HUES6 (cell line): ENCODE results near the gene CRELD2.

ENCODE experiments used
- H3K27ac ChIP-seq: 2 replicates; pipeline ENCODE4 v1.7.0; 2013; ENCODE audit warnings: low read depth, mild to moderate bottlenecking, low read length, inconsistent platforms
- H3K27me3 ChIP-seq: 2 replicates; pipeline ENCODE4 v1.6.1; 2013; ENCODE audit warnings: low read length; ENCODE audit not compliant: control insufficient read depth, insufficient read depth
- H3K36me3 ChIP-seq: 2 replicates; pipeline ENCODE4 v1.6.1; 2013; ENCODE audit warnings: low read length; ENCODE audit not compliant: control insufficient read depth, insufficient read depth
- H3K4me1 ChIP-seq: 2 replicates; pipeline ENCODE4 v1.6.1; 2013; ENCODE audit warnings: low read length; ENCODE audit not compliant: control insufficient read depth, insufficient read depth
- H3K4me3 ChIP-seq: 2 replicates; pipeline ENCODE4 v1.5.1; 2013; ENCODE audit warnings: low read depth, low read length
- H3K9ac ChIP-seq: one replicate; pipeline ENCODE4 v1.6.1; 2013; ENCODE audit warnings: mild to moderate bottlenecking, low read length
- H3K9me3 ChIP-seq: 2 replicates; pipeline ENCODE4 v1.6.1; 2013; ENCODE audit warnings: low read depth, low read length; ENCODE audit not compliant: control insufficient read depth, insufficient read depth

Gene CRELD2

GRCh38 chr22:49904040-49904369 lies 14.4 kb upstream of the CRELD2 start:
- Histone ChIP-seq H3K4me1 (no peaks in the 10 kb centered on the region), H3K27ac (no peak overlapping the region), H3K27me3 (no peaks in the 10 kb centered on the region), H3K9me3 (peaks cover 10% of the 10 kb centered on the region; the same call in 1 of the 2 replicates), H3K9ac (no peak overlapping the region), H3K36me3 (peaks cover 49% of the 10 kb centered on the region), H3K4me3 (no peak overlapping the region)

DNA sequence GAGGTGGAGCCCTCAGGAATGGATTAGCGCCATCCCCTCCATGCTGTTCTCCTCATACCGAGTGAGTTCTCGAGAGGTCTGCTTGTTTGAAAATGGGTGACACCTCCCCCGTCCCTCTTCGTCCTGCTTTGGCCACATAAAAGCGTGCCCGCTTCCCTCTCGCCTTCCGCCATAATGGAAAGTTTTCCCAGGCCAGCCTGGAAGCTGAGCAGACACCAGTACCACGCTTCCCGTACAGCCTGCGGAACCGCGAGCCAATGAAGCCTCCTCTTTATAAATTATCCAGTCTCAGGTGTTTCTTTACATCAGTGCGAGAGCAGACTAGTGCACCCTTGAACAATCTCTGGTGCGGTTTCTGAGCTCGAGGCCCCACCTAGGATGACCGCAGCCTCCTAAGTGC lies 13.0 kb upstream of the CRELD2 start:
- no peaks in the 10 kb centered on the region for H3K27me3 ChIP-seq
- H3K27ac ChIP-seq, result no peak overlapping the region
- H3K9me3 ChIP-seq, result peaks cover 10% of the 10 kb centered on the region; the same call in 1 of the 2 replicates
- no peak overlapping the region for H3K9ac ChIP-seq
- peaks cover 55% of the 10 kb centered on the region for H3K36me3 ChIP-seq
- H3K4me1 ChIP-seq, result no peaks in the 10 kb centered on the region
- H3K4me3 ChIP-seq, result no peak overlapping the region

DNA sequence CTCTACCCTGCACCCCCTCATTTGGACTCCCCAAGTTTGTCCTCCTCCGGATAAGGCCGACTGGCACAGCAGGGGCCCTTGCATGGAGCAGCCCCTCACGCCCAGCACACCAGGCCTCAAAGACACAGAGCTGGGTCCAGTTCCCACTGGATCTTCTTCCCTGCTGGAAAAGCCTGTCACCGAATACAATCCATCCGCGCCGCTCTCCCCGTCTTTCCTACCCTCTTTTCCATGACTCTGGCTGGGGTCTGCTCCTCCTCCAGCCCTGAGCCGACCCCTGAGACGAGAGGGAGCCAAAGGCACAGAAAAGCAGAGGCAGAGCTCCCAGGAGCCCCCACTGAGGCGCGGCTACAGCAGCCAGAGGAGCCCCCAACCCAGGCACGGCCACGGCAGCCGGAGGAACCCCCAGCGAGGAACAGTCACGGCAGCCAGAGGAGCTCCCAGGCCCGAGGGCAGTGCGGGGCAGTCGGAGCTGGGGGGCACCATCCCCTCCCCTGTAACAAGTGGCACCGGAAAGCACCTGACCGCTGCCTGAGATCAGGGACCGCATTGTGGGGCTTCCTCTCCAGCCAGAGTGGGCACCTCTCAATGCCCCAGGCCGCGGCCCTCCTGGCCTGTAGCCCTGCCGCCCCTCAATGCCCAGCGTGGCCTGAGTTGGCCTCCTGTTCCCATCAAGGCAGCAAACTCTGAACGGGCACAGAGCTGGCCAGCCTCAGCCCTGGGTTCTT lies 12.2 kb upstream of the CRELD2 start:
- H3K36me3 ChIP-seq, result peaks cover 53% of the 10 kb centered on the region
- H3K27ac ChIP-seq, result no peak overlapping the region
- H3K9ac ChIP-seq, result no peak overlapping the region
- no peak overlapping the region for H3K4me3 ChIP-seq
- no peaks in the 10 kb centered on the region for H3K4me1 ChIP-seq
- no peaks in the 10 kb centered on the region for H3K27me3 ChIP-seq
- H3K9me3 ChIP-seq, result peaks cover 10% of the 10 kb centered on the region; the same call in 1 of the 2 replicates

- no peaks in the 10 kb centered on the region for H3K27me3 ChIP-seq
- H3K36me3 ChIP-seq, result peaks cover 47% of the 10 kb centered on the region
- H3K27ac ChIP-seq, result no peak overlapping the region
- no peaks in the 10 kb centered on the region for H3K4me1 ChIP-seq
- no peak overlapping the region for H3K9ac ChIP-seq
- no peak overlapping the region for H3K4me3 ChIP-seq
- peaks cover 6% of the 10 kb centered on the region; the same call in 1 of the 2 replicates for H3K9me3 ChIP-seq
These were observed 11.6 kb upstream of the CRELD2 start for GRCh38 chr22:49906799-49907290.

DNA sequence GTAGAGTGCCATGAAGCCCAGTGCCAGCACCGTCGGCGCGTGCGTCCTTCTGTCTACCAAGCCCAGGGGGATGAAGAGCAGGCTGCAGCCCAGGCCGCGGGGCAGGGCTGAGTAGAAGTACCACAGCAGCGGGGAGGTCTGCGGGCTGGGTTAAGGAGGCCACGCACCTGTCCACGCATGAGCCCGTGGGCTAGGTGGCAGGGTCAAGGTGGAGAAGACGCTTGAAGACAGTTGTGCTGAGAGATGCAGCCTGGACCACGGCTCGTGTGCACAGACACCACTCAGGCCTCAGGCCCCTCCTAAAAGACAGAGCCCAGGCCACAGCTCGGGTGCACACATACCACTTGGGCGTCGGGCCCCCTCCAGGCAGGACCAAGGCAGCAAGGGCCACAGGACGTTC lies 10.6 kb upstream of the CRELD2 start:
- Histone ChIP-seq H3K36me3 (peaks cover 44% of the 10 kb centered on the region), H3K27me3 (no peaks in the 10 kb centered on the region), H3K9me3 (no peaks in the 10 kb centered on the region)

DNA sequence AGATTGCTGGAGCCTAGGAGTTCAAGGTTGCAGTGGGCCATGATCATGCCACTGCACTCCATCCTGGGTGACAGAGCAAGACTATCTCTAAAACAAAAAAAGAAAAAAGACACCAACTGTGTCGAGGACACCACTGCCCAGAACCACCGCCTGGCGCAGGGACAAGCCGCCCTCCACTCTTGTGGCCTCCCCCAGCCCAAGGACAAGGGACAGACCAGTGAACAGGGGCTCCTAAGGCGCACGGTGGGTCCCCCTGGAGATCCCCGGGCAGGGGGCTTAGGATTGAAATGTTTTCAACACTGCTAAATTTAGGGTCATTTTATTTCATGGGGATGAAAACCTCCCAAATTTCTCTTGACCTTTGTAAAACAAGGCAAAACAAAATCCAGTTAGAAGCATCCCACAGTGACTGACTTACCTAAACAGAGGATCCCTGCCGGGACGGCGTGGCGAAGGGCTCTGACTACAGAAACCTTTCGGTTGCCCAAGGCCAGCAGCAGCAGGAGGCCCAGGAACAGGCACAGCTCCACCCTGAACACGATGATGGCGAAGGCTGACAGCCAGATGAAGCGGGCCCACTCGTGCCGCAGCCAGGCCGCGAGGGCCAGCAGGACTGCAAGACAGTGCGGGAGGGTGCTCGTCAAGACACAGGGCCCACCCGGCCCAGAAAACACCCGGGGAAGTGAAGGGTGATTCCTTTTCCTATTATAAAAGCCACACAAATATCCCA lies 8.8 kb upstream of the CRELD2 start:
- Histone ChIP-seq H3K4me3 (no peak overlapping the region), H3K27me3 (no peaks in the 10 kb centered on the region), H3K4me1 (no peaks in the 10 kb centered on the region), H3K36me3 (peaks cover 41% of the 10 kb centered on the region), H3K9me3 (no peaks in the 10 kb centered on the region), H3K9ac (no peak overlapping the region), H3K27ac (no peak overlapping the region)

More for the DNA sequence above, 10.6 kb upstream of the CRELD2 start:
- Histone ChIP-seq H3K4me3 (no peak overlapping the region), H3K4me1 (no peaks in the 10 kb centered on the region), H3K27ac (no peak overlapping the region), H3K9ac (no peak overlapping the region)

GRCh38 chr22:49910229-49911155 lies 7.9 kb upstream of the CRELD2 start:
- Histone ChIP-seq H3K9ac (no peak overlapping the region), H3K4me3 (no peak overlapping the region), H3K27ac (no peak overlapping the region), H3K36me3 (peaks cover 41% of the 10 kb centered on the region), H3K9me3 (no peaks in the 10 kb centered on the region), H3K4me1 (no peaks in the 10 kb centered on the region), H3K27me3 (no peaks in the 10 kb centered on the region)

DNA sequence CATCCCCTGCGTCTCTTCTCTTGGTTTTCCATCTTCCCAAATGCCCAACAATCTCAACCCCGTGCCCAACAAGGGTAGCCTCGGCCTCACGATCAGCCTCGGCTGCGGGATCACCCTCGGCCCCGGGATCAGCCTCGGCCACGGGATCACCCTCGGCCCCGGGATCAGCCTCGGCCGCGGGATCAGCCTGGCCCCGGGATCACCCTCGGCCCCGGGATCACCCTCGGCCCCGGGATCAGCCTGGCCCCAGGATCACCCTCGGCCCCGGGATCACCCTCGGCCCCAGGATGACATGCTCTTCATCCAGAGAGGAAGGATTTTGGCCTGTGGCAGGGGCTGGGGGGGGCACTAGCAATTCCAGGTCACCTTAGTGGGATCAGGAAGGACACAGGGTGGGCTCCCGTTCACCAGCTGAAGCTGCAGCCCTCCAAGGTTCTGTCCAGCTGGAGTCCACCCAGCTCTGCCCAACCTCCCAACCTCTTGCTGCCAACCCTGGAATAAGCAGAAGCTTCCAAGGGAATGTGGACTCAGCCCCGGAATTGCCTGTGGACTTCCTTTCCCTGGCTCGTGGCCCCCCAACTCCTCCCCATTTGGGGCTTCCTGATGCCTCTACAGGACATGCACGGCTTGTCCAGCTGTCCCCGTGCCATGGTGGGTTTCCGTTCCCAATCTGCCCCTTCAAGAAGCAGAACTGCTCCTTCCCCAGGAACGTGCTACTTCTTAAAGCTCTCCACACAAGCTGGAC lies 6.4 kb upstream of the CRELD2 start:
- Histone ChIP-seq H3K4me1 (no peaks in the 10 kb centered on the region), H3K36me3 (peaks cover 38% of the 10 kb centered on the region), H3K9me3 (no peaks in the 10 kb centered on the region), H3K27ac (no peak overlapping the region), H3K9ac (no peak overlapping the region), H3K27me3 (no peaks in the 10 kb centered on the region), H3K4me3 (no peak overlapping the region)

GRCh38 chr22:49913026-49913425 lies 5.4 kb upstream of the CRELD2 start:
- Histone ChIP-seq H3K27me3 (no peaks in the 10 kb centered on the region), H3K9me3 (no peaks in the 10 kb centered on the region), H3K9ac (no peak overlapping the region), H3K4me1 (no peaks in the 10 kb centered on the region), H3K36me3 (peaks cover 28% of the 10 kb centered on the region), H3K4me3 (no peak overlapping the region), H3K27ac (no peak overlapping the region)

DNA sequence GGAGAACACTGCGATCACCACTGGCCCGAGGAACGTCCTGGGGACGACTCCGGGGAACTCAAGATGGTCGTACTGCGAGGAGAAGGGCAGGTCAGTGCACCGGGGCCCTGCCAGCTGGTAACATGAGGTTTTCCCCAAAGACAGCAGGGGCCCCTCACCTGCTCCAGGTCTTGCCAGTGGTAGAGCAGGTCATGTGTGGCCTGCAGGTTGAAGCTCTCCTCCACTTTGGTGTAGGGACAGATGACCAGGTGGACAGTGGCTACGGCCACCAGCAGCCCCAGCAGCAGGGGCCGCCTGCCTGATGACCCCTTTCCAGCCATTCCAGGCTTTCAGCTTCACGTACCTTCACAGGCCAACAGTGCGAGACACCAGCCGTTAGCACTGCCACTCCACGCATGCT lies 5.0 kb upstream of the CRELD2 start:
- H3K4me1 ChIP-seq, result no peaks in the 10 kb centered on the region
- no peaks in the 10 kb centered on the region for H3K9me3 ChIP-seq
- H3K27ac ChIP-seq, result no peak overlapping the region
- peaks cover 28% of the 10 kb centered on the region for H3K36me3 ChIP-seq
- no peak overlapping the region for H3K4me3 ChIP-seq
- H3K27me3 ChIP-seq, result no peaks in the 10 kb centered on the region
- no peak overlapping the region for H3K9ac ChIP-seq
